BJ (cell line): Measurements from ENCODE around the gene PADI1. TPM values are rescaled to one million over a fixed set of nuclear protein-coding genes. Genes with fewer than 3 reads are reported as not detected.

Source experiments
- CTCF ChIA-PET: fragments of 350-600 bp; formaldehyde crosslinking; extraction: SDS; loops from one replicate; lab custom pipeline; 2021; ENCODE audit warnings: antibody characterized with exemption, inconsistent platforms; lab: Yijun Ruan, JAX
- POLR2A ChIA-PET: fragments of 300-600 bp; sonication (Branson Sonifier 250); formaldehyde crosslinking; extraction: SDS; loops from one replicate; lab custom pipeline; 2021; ENCODE audit warnings: antibody characterized with exemption; lab: Charles Lee
- DNase-seq: peaks from one replicate; pipeline ENCODE4 v3.0.0-alpha.2; 2011; ENCODE audit warnings: low read depth
- H3K27me3 ChIP-seq: 2 replicates; pipeline ENCODE4 v1.6.0; 2011; ENCODE audit warnings: low read length; ENCODE audit not compliant: control insufficient read depth, insufficient read depth
- H3K36me3 ChIP-seq: 2 replicates; pipeline ENCODE4 v1.5.1; 2011; ENCODE audit warnings: low read length; ENCODE audit not compliant: control insufficient read depth, insufficient read depth
- H3K4me3 ChIP-seq: 2 replicates; pipeline ENCODE4 v1.5.1; 2011; ENCODE audit warnings: low read depth, mild to moderate bottlenecking, control low read depth, low read length
- CTCF ChIP-seq: IDR thresholded peaks from 2 replicates; pipeline ENCODE4 v1.5.1; 2011; ENCODE audit warnings: low read depth, mild to moderate bottlenecking, control low read depth, inconsistent platforms, low read length, moderate library complexity; ENCODE audit not compliant: insufficient read depth
- polyA plus RNA-seq: library from polyadenylated mRNA; depleted of rRNA; stranded (reverse); fragments of >200 nt; gene quantifications from 2 replicates; pipeline ENCODE4 v1.2.3, GENCODE V29; 2011

PADI1 gene
- polyA plus RNA-seq, 1 experiment, result 0.82 TPM

- no peaks in the 10 kb centered on the region for H3K36me3 ChIP-seq
- no peak for TF ChIP-seq CTCF
- ChIA-PET POLR2A (no interaction called here), CTCF (interaction anchor here (0.9 to 3.8 kb wide), 2 partner anchors 10 to 11 kb away, joined by 3 to 14 read pairs; no protein-coding TSS in a partner anchor)
- no peak overlapping the region for H3K4me3 ChIP-seq
- peaks cover 2% of the 10 kb centered on the region; the same call in 1 of the 2 replicates for H3K27me3 ChIP-seq
- DNase-seq, result no peak
These were observed 55.3 kb downstream of the PADI1 start for GRCh38 chr1:17260264-17260663.

DNA sequence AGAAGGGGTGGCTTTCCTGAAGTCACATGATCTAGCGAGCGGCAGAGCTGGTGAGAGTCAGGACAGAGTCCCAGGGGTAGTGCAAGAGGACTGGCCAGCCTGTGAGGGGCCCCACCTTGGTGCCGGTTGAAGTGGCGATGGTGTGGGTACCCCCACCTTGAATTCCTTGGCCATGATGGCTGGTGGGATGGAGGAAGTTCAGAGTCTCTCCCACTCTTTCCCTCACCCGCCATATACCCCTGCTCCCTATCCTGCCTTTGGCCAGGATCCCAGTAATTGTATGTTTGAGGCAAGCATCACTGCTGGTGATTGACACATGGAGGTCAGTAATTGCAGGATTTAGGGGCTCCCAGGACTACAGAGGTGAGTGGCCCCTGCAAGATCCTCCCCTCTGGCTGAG, 55.8 kb downstream of the PADI1 start:
- H3K36me3 ChIP-seq, result no peaks in the 10 kb centered on the region
- peaks cover 2% of the 10 kb centered on the region; the same call in 1 of the 2 replicates for H3K27me3 ChIP-seq
- CTCF ChIA-PET, result interaction anchor here (1.5 to 3.8 kb wide), 2 partner anchors 11 to 13 kb away, joined by 7 to 14 read pairs; no protein-coding TSS in a partner anchor
- no peak overlapping the region for H3K4me3 ChIP-seq
- DNase-seq, result no peak
- no peak for TF ChIP-seq CTCF
- POLR2A ChIA-PET, result no interaction called here

DNA sequence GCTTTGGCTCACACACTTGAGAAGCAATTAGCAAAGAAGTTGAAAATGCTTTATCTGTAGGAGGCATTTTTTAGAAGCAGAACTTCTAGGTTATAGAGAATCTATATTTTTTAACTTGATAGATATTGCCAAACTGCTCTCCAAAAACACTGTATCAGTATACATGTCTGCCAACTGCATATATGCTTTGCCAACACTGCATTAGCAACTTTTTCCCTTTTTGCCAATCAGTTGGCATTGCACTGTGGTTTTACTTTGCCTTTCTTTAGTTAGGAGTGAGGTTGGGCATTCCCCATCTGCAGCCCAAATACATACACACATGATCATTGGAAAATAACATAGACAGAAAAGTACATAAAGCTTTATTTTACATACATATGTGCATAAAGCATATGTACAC, 59.0 kb downstream of the PADI1 start:
- POLR2A ChIA-PET, result no interaction called here
- CTCF ChIA-PET, result interaction anchor here (2.0 to 3.8 kb wide), 3 partner anchors 8 to 12 kb away, joined by 7 to 14 read pairs (median 8); no protein-coding TSS in a partner anchor
- no peak for TF ChIP-seq CTCF
- Histone ChIP-seq H3K27me3 (0 out of 2 replicates have a peak, but pooled peaks cover 2% of the 10 kb centered on the region), H3K4me3 (no peak overlapping the region), H3K36me3 (no peaks in the 10 kb centered on the region)
- no peak for DNase-seq

DNA sequence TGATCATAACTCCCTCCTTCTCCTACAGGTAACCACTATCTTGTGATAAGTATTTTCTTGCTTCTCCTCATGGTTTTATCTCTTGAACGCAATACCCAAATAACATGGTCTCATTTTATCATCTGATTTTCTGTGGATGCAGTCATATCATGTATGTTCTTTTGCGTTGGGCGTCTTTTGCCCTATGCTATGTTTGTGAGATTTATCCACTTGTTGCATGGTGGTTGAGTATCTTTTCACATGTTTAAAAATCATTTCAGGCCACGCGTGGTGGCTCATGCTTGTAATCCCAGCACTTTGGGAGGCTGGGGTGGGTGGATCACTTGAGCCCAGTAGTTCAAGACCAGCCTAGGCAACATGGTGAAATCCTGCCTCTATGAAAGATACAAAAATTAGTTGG, 59.5 kb downstream of the PADI1 start:
- 0 out of 2 replicates have a peak, but pooled peaks cover 2% of the 10 kb centered on the region for H3K27me3 ChIP-seq
- POLR2A ChIA-PET, result no interaction called here
- no peak overlapping the region for H3K4me3 ChIP-seq
- no peak for TF ChIP-seq CTCF
- CTCF ChIA-PET, result interaction anchor here (0.7 to 2.2 kb wide), 4 partner anchors 9 to 23 kb away, joined by 3 to 12 read pairs (median 6); no protein-coding TSS in a partner anchor
- no peak for DNase-seq
- no peaks in the 10 kb centered on the region for H3K36me3 ChIP-seq

DNA sequence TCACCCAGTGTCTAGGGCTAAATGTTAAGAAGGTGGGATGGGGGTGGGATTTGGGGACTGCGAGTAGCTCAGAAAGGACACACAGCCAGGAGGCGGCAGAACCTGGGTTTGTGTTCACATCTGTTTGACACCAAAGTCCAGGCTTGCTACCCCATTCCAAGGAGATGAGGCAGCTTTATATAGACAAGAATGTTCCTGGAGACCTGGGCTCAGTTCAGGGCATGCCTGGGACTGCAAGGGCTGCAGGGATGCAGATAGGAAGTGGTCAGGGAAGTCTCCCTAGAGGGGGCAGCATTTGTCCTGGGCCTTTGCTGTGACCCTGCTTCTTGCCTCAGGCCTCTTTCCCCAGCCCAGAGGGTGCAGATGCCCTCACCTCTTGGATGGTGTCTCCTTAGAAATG, 60.2 kb downstream of the PADI1 start:
- DNase-seq, result no peak
- Histone ChIP-seq H3K4me3 (no peak overlapping the region), H3K36me3 (no peaks in the 10 kb centered on the region), H3K27me3 (no peaks in the 10 kb centered on the region)
- POLR2A ChIA-PET, result no interaction called here
- TF ChIP-seq CTCF, result no peak
- CTCF ChIA-PET, result interaction anchor here (0.5 to 2.2 kb wide), 7 partner anchors 9 to 201 kb away, joined by 3 to 12 read pairs (median 3); no protein-coding TSS in a partner anchor
